Activated T-helper 17 cell treated with anti-CD3 and anti-CD28 coated beads, Interleukin-2, amount 50 U/mL, for 72 hours (primary cell): ENCODE measurements around the gene PDZD8. TPM values are rescaled to one million over a fixed set of nuclear protein-coding genes. Genes with fewer than 3 reads are reported as not detected.

Experiments
- ATAC-seq: fragments of 150-1000 bp; cut with Tn5 transposase; replicated peaks from 2 replicates; pipeline ENCODE4 v1.10.0; 2021; ENCODE audit warnings: mild to moderate bottlenecking, moderate library complexity
- H3K27ac Mint-ChIP-seq: one replicate; pipeline ENCODE4 v1.8.0; 2022; ENCODE audit warnings: mixed read lengths
- H3K27me3 Mint-ChIP-seq: one replicate; pipeline ENCODE4 v1.8.0; 2022; ENCODE audit warnings: mixed read lengths
- H3K36me3 Mint-ChIP-seq: one replicate; pipeline ENCODE4 v1.8.0; 2022; ENCODE audit warnings: low read depth, mild to moderate bottlenecking, mixed read lengths
- H3K4me1 Mint-ChIP-seq: one replicate; pipeline ENCODE4 v1.8.0; 2022; ENCODE audit warnings: mixed read lengths
- H3K4me3 Mint-ChIP-seq: one replicate; pipeline ENCODE4 v1.8.0; 2022; ENCODE audit warnings: mild to moderate bottlenecking, mixed read lengths
- H3K9me3 Mint-ChIP-seq: one replicate; pipeline ENCODE4 v1.8.0; 2022; ENCODE audit warnings: mixed read lengths
- total RNA-seq, 2 donors: library from RNA; stranded (reverse); gene quantifications; one replicate each; pipeline ENCODE4 v1.2.3, GENCODE V29; 2022

PDZD8 gene
- total RNA-seq, 2 donors from 2014 or later: 14.7 to 15.6 TPM

GRCh38 chr10:117254774-117255735 is 120.2 kb downstream of the PDZD8 start:
- Mint-ChIP-seq H3K4me3 (no peak overlapping the region), H3K36me3 (no peaks in the 10 kb centered on the region)

GRCh38 chr10:117254338-117254737 is 120.9 kb downstream of the PDZD8 start:
- peaks cover 27% of the 10 kb centered on the region for H3K27me3 Mint-ChIP-seq
- H3K4me3 Mint-ChIP-seq: no peak overlapping the region
- H3K27ac Mint-ChIP-seq: no peak overlapping the region
- H3K36me3 Mint-ChIP-seq: no peaks in the 10 kb centered on the region
- H3K4me1 Mint-ChIP-seq: no peaks in the 10 kb centered on the region
- no peak for ATAC-seq
- no peaks in the 10 kb centered on the region for H3K9me3 Mint-ChIP-seq

More at GRCh38 chr10:117254774-117255735, 120.2 kb downstream of the PDZD8 start:
- Mint-ChIP-seq H3K4me1 (no peaks in the 10 kb centered on the region), H3K9me3 (no peaks in the 10 kb centered on the region), H3K27me3 (peaks cover 35% of the 10 kb centered on the region), H3K27ac (no peak overlapping the region)
- ATAC-seq: no peak

- no peak for ATAC-seq
- Mint-ChIP-seq H3K9me3 (no peaks in the 10 kb centered on the region), H3K27me3 (peaks cover 26% of the 10 kb centered on the region), H3K4me1 (no peaks in the 10 kb centered on the region), H3K36me3 (no peaks in the 10 kb centered on the region), H3K4me3 (no peak overlapping the region), H3K27ac (no peak overlapping the region)
These were observed 121.3 kb downstream of the PDZD8 start for GRCh38 chr10:117253908-117254307.

GRCh38 chr10:117250411-117250810 is 124.8 kb downstream of the PDZD8 start:
- Mint-ChIP-seq H3K27me3 (peaks cover 34% of the 10 kb centered on the region), H3K36me3 (no peaks in the 10 kb centered on the region), H3K27ac (no peak overlapping the region)

GRCh38 chr10:117249493-117250093 is 125.6 kb downstream of the PDZD8 start:
- ATAC-seq: no peak
- H3K4me3 Mint-ChIP-seq: no peak overlapping the region
- H3K9me3 Mint-ChIP-seq: no peaks in the 10 kb centered on the region
- no peak overlapping the region for H3K27ac Mint-ChIP-seq
- no peaks in the 10 kb centered on the region for H3K36me3 Mint-ChIP-seq
- peaks cover 37% of the 10 kb centered on the region for H3K27me3 Mint-ChIP-seq
- H3K4me1 Mint-ChIP-seq: no peaks in the 10 kb centered on the region

More at GRCh38 chr10:117250411-117250810, 124.8 kb downstream of the PDZD8 start:
- Mint-ChIP-seq H3K4me3 (no peak overlapping the region), H3K4me1 (no peaks in the 10 kb centered on the region), H3K9me3 (no peaks in the 10 kb centered on the region)
- ATAC-seq: no peak

GRCh38 chr10:117248750-117249465 is 126.3 kb downstream of the PDZD8 start:
- Mint-ChIP-seq H3K9me3 (no peaks in the 10 kb centered on the region), H3K27ac (no peak overlapping the region), H3K36me3 (no peaks in the 10 kb centered on the region), H3K4me3 (no peak overlapping the region), H3K4me1 (no peaks in the 10 kb centered on the region), H3K27me3 (peaks cover 37% of the 10 kb centered on the region)
- no peak for ATAC-seq

- Mint-ChIP-seq H3K27ac (no peak overlapping the region), H3K27me3 (peaks cover 46% of the 10 kb centered on the region), H3K36me3 (no peaks in the 10 kb centered on the region), H3K4me3 (no peak overlapping the region), H3K4me1 (peaks cover under 1% of the 10 kb centered on the region), H3K9me3 (no peaks in the 10 kb centered on the region)
- no peak for ATAC-seq
These were observed 128.1 kb downstream of the PDZD8 start for GRCh38 chr10:117246997-117247671.

- peaks cover 40% of the 10 kb centered on the region for H3K27me3 Mint-ChIP-seq
- no peak overlapping the region for H3K27ac Mint-ChIP-seq
- H3K4me1 Mint-ChIP-seq: peaks cover 4% of the 10 kb centered on the region
- H3K36me3 Mint-ChIP-seq: no peaks in the 10 kb centered on the region
- ATAC-seq: no peak
- no peak overlapping the region for H3K4me3 Mint-ChIP-seq
- no peaks in the 10 kb centered on the region for H3K9me3 Mint-ChIP-seq
These were observed 132.8 kb downstream of the PDZD8 start for GRCh38 chr10:117242463-117242832.

GRCh38 chr10:117241541-117242462 is 133.4 kb downstream of the PDZD8 start:
- H3K4me1 Mint-ChIP-seq: peaks cover 4% of the 10 kb centered on the region
- peak overlapping the region; percentile 39 for H3K4me3 Mint-ChIP-seq
- no peaks in the 10 kb centered on the region for H3K36me3 Mint-ChIP-seq
- peaks cover 35% of the 10 kb centered on the region for H3K27me3 Mint-ChIP-seq
- no peaks in the 10 kb centered on the region for H3K9me3 Mint-ChIP-seq
- ATAC-seq: no peak
- no peak overlapping the region for H3K27ac Mint-ChIP-seq

GRCh38 chr10:117240621-117241529 is 134.4 kb downstream of the PDZD8 start, which contains the start of gene SLC18A2:
Gene SLC18A2 (plus strand): TSS chr10:117241114. CDS start chr10:117241694, 580 bp downstream.
- H3K27ac Mint-ChIP-seq: no peak within 1 kb of the TSS
- H3K9me3 Mint-ChIP-seq: no peaks in the 10 kb centered on the region
- H3K27me3 Mint-ChIP-seq: peaks cover 38% of the 10 kb centered on the region
- no peaks in the 10 kb centered on the region for H3K36me3 Mint-ChIP-seq
- H3K4me1 Mint-ChIP-seq: peaks cover 4% of the 10 kb centered on the region
- peak within 1 kb of the TSS; percentile 39 for H3K4me3 Mint-ChIP-seq
- no peak for ATAC-seq

- no peaks in the 10 kb centered on the region for H3K9me3 Mint-ChIP-seq
- ATAC-seq: no peak
- H3K4me3 Mint-ChIP-seq: no peak overlapping the region
- H3K27me3 Mint-ChIP-seq: peaks cover 36% of the 10 kb centered on the region
- no peak overlapping the region for H3K27ac Mint-ChIP-seq
- H3K4me1 Mint-ChIP-seq: peaks cover 4% of the 10 kb centered on the region
- no peaks in the 10 kb centered on the region for H3K36me3 Mint-ChIP-seq
These were observed 135.3 kb downstream of the PDZD8 start for GRCh38 chr10:117239721-117240620.

GRCh38 chr10:117239051-117239450 is 136.2 kb downstream of the PDZD8 start:
- Mint-ChIP-seq H3K27ac (no peak overlapping the region), H3K36me3 (no peaks in the 10 kb centered on the region), H3K27me3 (peaks cover 39% of the 10 kb centered on the region), H3K4me3 (no peak overlapping the region), H3K4me1 (peaks cover 4% of the 10 kb centered on the region), H3K9me3 (no peaks in the 10 kb centered on the region)
- ATAC-seq: no peak
